ENCODE data around the gene ZPLD1. TPM values are rescaled to one million over a fixed set of nuclear protein-coding genes. Genes with fewer than 3 reads are reported as not detected.

ZPLD1 gene
- polyA plus RNA-seq, 3 donors from 2014 or later: not detected

DNA sequence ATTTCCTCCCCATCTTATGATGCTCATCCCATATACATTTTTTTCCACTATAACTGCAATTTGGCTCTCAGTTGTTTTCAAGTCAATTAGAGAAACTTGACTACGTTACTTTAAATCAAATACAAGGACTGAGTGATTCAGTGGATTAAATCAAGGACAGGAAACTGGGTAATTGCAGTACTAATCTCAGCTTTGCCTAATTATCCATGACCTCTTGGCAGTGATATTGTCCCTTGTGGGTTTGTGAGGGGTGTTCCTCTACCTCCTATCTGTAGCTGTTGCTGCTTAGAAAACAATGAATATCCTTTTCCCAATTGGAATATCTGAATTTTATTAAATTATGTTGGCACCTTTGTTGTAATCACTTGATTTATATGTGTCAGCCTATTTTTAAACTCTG, 79.4 kb downstream of the ZPLD1 start:
- DNase-seq: no peak
- H3K27me3 Mint-ChIP-seq (ENCODE audit: low read depth in 3 of 3): peaks cover 0 to 2% (median 0%) of the 10 kb centered on the region in 3 donors
- H3K4me1 Mint-ChIP-seq: no peaks in the 10 kb centered on the region
- no peaks in the 10 kb centered on the region for H3K36me3 Mint-ChIP-seq
- H3K27ac Mint-ChIP-seq: no peak overlapping the region
- H3K4me3 Mint-ChIP-seq: no peak overlapping the region
- peaks cover 0 to 3% (median 0%) of the 10 kb centered on the region in 6 donors for H3K9me3 Mint-ChIP-seq

GRCh38 chr3:102521246-102521645, 86.4 kb downstream of the ZPLD1 start:
- Mint-ChIP-seq H3K4me3 (no peak overlapping the region), H3K27ac (no peak overlapping the region), H3K9me3 (peaks cover 0 to 5% (median 0%) of the 10 kb centered on the region in 6 donors), H3K27me3 (ENCODE audit: low read depth in 3 of 3) (peaks cover 2 to 3% (median 3%) of the 10 kb centered on the region in 3 donors), H3K4me1 (no peaks in the 10 kb centered on the region), H3K36me3 (no peaks in the 10 kb centered on the region)
- DNase-seq: no peak

DNA sequence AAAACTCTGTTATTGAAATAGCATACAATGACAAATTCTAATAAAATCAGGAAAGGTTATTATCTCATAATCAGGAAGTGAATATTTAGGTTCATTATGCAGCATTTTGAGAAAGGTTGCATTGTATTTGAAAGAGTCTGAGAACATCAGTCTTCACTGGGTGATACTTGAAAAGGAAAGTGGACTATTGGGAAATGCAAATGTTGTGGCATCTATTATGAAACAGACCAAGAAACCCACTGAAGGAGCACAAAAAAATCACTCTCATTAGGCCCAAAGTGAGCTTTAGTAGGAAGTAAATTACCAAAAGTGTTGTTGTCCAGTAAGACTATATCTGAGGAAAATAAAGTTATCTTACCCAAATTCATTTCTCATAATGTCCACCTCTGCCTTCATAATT, 90.8 kb downstream of the ZPLD1 start:
- no peaks in the 10 kb centered on the region for H3K4me1 Mint-ChIP-seq
- no peak overlapping the region for H3K4me3 Mint-ChIP-seq
- peaks cover 0 to 5% (median 0%) of the 10 kb centered on the region in 6 donors for H3K9me3 Mint-ChIP-seq
- H3K27me3 Mint-ChIP-seq (ENCODE audit: low read depth in 3 of 3): peaks cover 0 to 3% (median 2%) of the 10 kb centered on the region in 3 donors
- no peak for DNase-seq
- H3K36me3 Mint-ChIP-seq: no peaks in the 10 kb centered on the region
- no peak overlapping the region for H3K27ac Mint-ChIP-seq

DNA sequence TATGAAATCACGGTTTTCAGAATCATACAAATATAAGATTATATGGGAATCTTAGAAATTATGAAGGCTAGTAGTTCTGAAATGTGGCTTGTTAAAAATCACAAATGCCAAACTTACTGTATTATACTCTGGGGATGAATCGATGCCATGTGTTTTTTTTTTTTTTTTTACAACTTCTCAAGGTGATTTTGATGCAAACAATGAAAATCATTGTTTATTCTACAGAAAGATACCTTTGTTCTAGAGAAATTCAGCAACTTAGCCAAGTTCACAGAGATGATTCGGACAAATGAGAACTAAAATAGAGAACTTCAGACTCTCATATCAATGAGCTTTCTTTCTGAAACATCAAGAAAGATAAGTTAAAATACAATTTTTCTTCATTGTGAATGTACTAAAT, 92.0 kb downstream of the ZPLD1 start:
- Mint-ChIP-seq H3K27ac (no peak overlapping the region), H3K27me3 (ENCODE audit: low read depth in 3 of 3) (peaks cover 0 to 3% (median 2%) of the 10 kb centered on the region in 3 donors), H3K9me3 (peaks cover 0 to 5% (median 0%) of the 10 kb centered on the region in 6 donors), H3K36me3 (no peaks in the 10 kb centered on the region), H3K4me1 (no peaks in the 10 kb centered on the region), H3K4me3 (no peak overlapping the region)
- no peak for DNase-seq

DNA sequence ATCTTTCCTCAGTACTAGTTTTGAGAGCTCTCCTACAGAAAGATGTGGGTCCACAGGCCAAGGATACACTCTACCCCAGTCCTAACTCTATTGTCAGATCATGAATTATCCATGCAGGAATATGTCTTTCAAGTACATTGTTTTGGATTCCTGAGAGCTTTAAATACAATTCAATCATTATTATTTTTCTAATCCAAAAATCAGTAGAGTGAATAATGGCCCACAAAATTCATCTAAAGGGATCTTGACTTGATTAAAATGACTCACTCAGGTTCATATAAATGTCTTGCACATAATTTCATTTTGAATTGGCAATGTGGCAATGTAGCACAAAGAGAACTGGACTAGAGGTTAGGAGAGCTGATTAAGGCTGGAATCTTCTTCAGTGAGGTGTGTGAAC, 93.9 kb downstream of the ZPLD1 start:
- DNase-seq: no peak
- no peak overlapping the region for H3K27ac Mint-ChIP-seq
- H3K36me3 Mint-ChIP-seq: no peaks in the 10 kb centered on the region
- H3K4me1 Mint-ChIP-seq: peaks cover 0 to 9% of the 10 kb centered on the region in 2 donors
- H3K4me3 Mint-ChIP-seq: no peak overlapping the region
- H3K27me3 Mint-ChIP-seq (ENCODE audit: low read depth in 3 of 3): peaks cover 0 to 4% (median 3%) of the 10 kb centered on the region in 3 donors
- peaks cover 0 to 5% (median 0%) of the 10 kb centered on the region in 6 donors for H3K9me3 Mint-ChIP-seq

Measured in immature natural killer cell (primary cell).